Spleen (tissue), 11 donors: ENCODE results near the gene ANKRD11. TPM values are rescaled to one million over a fixed set of nuclear protein-coding genes. Genes with fewer than 3 reads are reported as not detected.

ENCODE experiments used
- DNase-seq: peaks from one replicate; pipeline ENCODE4 v3.0.0-alpha.2; 2020
- H3K27ac ChIP-seq, 8 donors: fragments of 200-600 bp; sonication (generic) in 7 of 8; 1 replicate in 4 of 8; 2 replicates in 4 of 8; pipeline versions ENCODE4 v1.5.0 to v1.8.0; 2016 to 2021; ENCODE audit warnings: inconsistent platforms in 4 of 8, mild to moderate bottlenecking in 4 of 8, moderate library complexity in 1 of 8
- H3K27me3 ChIP-seq, 7 donors: fragments of 200-600 bp; sonication (generic) in 6 of 7; replicated peaks in 1 of 7; 1 replicate in 4 of 7; 2 replicates in 3 of 7; pipeline versions ENCODE4 v1.5.0 to v1.8.0; 2016 to 2021; ENCODE audit warnings: inconsistent platforms in 3 of 7, mild to moderate bottlenecking in 1 of 7
- H3K36me3 ChIP-seq, 6 donors: fragments of 200-600 bp; sonication (generic) in 5 of 6; 1 replicate in 4 of 6; 2 replicates in 2 of 6; pipeline versions ENCODE4 v1.5.0 to v1.8.0; 2016 to 2021; ENCODE audit warnings: inconsistent platforms in 2 of 6
- H3K4me1 ChIP-seq, 6 donors: fragments of 200-600 bp; sonication (generic) in 5 of 6; 1 replicate in 3 of 6; 2 replicates in 3 of 6; pipeline versions ENCODE4 v1.5.0 to v1.8.0; 2016 to 2021; ENCODE audit warnings: inconsistent platforms in 3 of 6
- H3K4me3 ChIP-seq, 8 donors: fragments of 200-600 bp; sonication (generic) in 7 of 8; 1 replicate in 4 of 8; 2 replicates in 4 of 8; pipeline versions ENCODE4 v1.5.0 to v1.8.0; 2016 to 2021; ENCODE audit warnings: inconsistent platforms in 4 of 8, mild to moderate bottlenecking in 4 of 8, moderate library complexity in 2 of 8
- H3K9me3 ChIP-seq, 8 donors: fragments of 200-600 bp; sonication (generic) in 7 of 8; 1 replicate in 4 of 8; 2 replicates in 4 of 8; pipeline versions ENCODE4 v1.5.0 to v1.8.0; 2016 to 2021; ENCODE audit warnings: inconsistent platforms in 4 of 8
- POLR2A ChIP-seq, 3 donors: fragments of 450-650 bp; IDR thresholded peaks; one replicate each; pipeline ENCODE4 v1.5.1; 2017; ENCODE audit warnings: antibody characterized with exemption in 3 of 3, mild to moderate bottlenecking in 1 of 3
- POLR2AphosphoS5 ChIP-seq, 3 donors: sonication (generic); formaldehyde crosslinking; IDR thresholded peaks; one replicate each; pipeline ENCODE4 v1.5.1; 2017; ENCODE audit warnings: antibody characterized with exemption in 3 of 3
- WGBS, 5 donors: extraction: QIAGEN DNeasy Blood & Tissue Kit in 3 of 5; methylation state at CpG; one replicate each; pipeline versions ENCODE4 v1.1.5 to v1.1.7; 2013 to 2018; 5-methylcytosine and 5-hydroxymethylcytosine counted together
- intact Hi-C: fragments of 100-400 bp; cut with DNase I; formaldehyde crosslinking; loops from one replicate; pipeline ENCODE4 v1.15.0; 2023; ENCODE audit warnings: low total_unique reads
- polyA plus RNA-seq, 3 donors: library from polyadenylated mRNA; stranded (reverse); fragments of 200-250 nt; gene quantifications; one replicate each; pipeline ENCODE4 v1.2.1, GENCODE V29; 2013
- total RNA-seq, 7 donors: library from RNA; depleted of rRNA in 3 of 7; stranded (reverse); fragments of >200 nt in 3 of 7; fragmentation: NEBNext Ultra II Directional in 4 of 7; extraction: Animal tissue kit (Norgen Biotek cat#: 25700) in 4 of 7; gene quantifications; one replicate each; pipeline versions ENCODE4 v1.1.0 to v1.2.1, GENCODE V29; 2016 to 2021
- TF ChIP-seq, protein P1 (sequence below), 11 experiments: fragments of 200-600 bp in 7 of 11; fragments of 450-650 bp in 4 of 11; sonication (generic) in 4 of 11; IDR thresholded peaks in 8 of 11; conservative IDR thresholded peaks in 3 of 11; 1 replicate in 7 of 11; 2 replicates in 4 of 11; pipeline versions ENCODE4 v1.4.0 to v1.8.0; 2016 to 2021; ENCODE audit warnings: antibody characterized with exemption in 11 of 11, inconsistent platforms in 4 of 11, mild to moderate bottlenecking in 1 of 11
- donor health status: healthy with polysubstance abuse.
- donor health status: DM: no; HTN: no; CAD: no; lungs with moderate emphysema.
- donor health status: DM: no; HTN: no; CAD: no.
- donor health status: Bipolar disorder and iron deficiency.
- donor health status: healthy.
- donor health status: DM: no; HTN: no; CAD: no.
- donor health status: DM: yes; HTN: yes; CAD: no.

ANKRD11 gene
- total and polyA plus RNA-seq, 10 donors = 29.0 to 203 (median 128) TPM

DNA sequence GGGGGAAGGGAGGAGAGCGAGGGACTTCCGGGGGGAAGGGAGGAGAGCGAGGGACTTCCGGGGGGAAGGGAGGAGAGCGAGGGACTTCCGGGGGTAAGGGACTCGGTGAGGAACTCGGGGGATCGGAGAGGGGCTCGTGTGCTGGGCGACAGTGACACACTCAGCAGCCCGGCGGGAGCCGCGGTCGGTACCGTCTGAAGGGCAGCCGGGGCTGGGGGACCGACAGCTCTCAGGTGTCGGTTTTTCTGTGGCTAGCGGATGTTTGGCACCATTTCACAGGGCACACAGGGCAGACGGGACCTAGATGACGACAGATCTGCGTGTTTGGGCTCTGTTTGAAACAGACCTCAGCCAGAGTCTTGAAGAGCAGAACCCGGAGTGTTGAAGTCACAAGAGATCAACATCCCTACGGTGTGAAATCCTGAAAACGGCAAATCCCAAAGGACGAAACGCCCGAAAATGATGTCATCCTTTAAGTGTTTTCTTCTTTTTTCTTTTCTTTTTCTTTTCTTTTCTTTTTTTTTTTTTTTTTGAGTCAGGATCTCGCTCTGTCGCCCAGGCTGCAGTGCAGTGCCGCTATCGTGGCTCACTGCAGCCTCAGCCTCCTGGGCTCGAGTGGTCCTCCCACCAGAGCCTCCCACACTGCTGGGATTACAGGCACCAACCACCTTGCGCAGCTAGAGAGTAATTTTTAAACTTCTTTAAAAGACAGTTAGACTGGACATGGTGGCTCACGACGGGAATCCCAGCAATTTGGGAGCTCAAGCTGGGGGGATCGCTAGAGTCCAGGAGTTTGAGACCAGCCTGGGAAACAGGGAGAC is 249.0 kb downstream of the ANKRD11 start:
- 10 to 12% (median 11%) methylated on average over 35 to 39 of the region's 39 CpGs for WGBS, 5 donors
- H3K27me3 ChIP-seq = peaks cover 0 to under 1% (median 0%) of the 10 kb centered on the region in 7 donors
- peaks cover 4 to 20% (median 13%) of the 10 kb centered on the region in 6 donors for H3K4me1 ChIP-seq
- intact Hi-C loops = no loop called here
- H3K9me3 ChIP-seq = no peaks in the 10 kb centered on the region
- TF ChIP-seq, protein P1, sequence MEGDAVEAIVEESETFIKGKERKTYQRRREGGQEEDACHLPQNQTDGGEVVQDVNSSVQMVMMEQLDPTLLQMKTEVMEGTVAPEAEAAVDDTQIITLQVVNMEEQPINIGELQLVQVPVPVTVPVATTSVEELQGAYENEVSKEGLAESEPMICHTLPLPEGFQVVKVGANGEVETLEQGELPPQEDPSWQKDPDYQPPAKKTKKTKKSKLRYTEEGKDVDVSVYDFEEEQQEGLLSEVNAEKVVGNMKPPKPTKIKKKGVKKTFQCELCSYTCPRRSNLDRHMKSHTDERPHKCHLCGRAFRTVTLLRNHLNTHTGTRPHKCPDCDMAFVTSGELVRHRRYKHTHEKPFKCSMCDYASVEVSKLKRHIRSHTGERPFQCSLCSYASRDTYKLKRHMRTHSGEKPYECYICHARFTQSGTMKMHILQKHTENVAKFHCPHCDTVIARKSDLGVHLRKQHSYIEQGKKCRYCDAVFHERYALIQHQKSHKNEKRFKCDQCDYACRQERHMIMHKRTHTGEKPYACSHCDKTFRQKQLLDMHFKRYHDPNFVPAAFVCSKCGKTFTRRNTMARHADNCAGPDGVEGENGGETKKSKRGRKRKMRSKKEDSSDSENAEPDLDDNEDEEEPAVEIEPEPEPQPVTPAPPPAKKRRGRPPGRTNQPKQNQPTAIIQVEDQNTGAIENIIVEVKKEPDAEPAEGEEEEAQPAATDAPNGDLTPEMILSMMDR (IDR thresholded peaks at IDR 0.05 in 8 of 11, conservative IDR thresholded peaks at IDR 0.05 in 3 of 11) = no peak
- TF ChIP-seq POLR2A (IDR thresholded peaks at IDR 0.05) (peak; percentile 39 to 69 (median 48)), POLR2AphosphoS5 (IDR thresholded peaks at IDR 0.05) (peak; percentile 85 to 95 (median 89))
- peak overlapping the region; percentile 35 to 82 (median 56) for H3K4me3 ChIP-seq
- no peaks in the 10 kb centered on the region for H3K36me3 ChIP-seq
- DNase-seq = peak; percentile 94
- H3K27ac ChIP-seq = peak overlapping the region; percentile 89 to 99 (median 96)

DNA sequence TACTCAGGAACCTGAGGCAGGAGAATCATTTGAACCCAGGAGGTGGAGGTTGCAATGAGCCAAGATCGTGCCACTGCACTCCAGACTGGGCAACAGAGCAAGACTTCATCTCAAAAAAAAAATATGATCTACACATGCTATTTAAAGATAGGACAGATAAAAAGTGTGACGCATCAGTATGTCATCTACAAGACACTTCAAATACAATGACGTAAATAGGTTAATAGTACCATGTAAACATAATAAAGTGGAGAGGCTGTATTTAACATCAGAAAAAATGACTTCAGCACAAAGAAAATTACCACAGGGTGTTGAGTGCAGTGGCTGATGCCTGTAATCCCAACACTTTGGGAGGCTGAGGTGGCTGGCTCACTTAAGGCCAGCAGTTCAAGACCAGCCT is 252.6 kb downstream of the ANKRD11 start:
- Histone ChIP-seq H3K27me3 (no peaks in the 10 kb centered on the region), H3K4me1 (peaks cover 4 to 24% (median 13%) of the 10 kb centered on the region in 6 donors), H3K4me3 (no peak overlapping the region), H3K36me3 (peaks cover 0 to 24% (median under 1%) of the 10 kb centered on the region in 6 donors), H3K27ac (no peak overlapping the region), H3K9me3 (no peaks in the 10 kb centered on the region)
- no peak for DNase-seq
- intact Hi-C loops = no loop called here
- 90 to 98% (median 92%) methylated on average over 3 of the region's 3 CpGs for WGBS, 5 donors
- TF ChIP-seq, protein P1 (IDR thresholded peaks at IDR 0.05 in 8 of 11, conservative IDR thresholded peaks at IDR 0.05 in 3 of 11) = no peak
- TF ChIP-seq POLR2A (IDR thresholded peaks at IDR 0.05) (no peak), POLR2AphosphoS5 (IDR thresholded peaks at IDR 0.05) (no peak)

DNA sequence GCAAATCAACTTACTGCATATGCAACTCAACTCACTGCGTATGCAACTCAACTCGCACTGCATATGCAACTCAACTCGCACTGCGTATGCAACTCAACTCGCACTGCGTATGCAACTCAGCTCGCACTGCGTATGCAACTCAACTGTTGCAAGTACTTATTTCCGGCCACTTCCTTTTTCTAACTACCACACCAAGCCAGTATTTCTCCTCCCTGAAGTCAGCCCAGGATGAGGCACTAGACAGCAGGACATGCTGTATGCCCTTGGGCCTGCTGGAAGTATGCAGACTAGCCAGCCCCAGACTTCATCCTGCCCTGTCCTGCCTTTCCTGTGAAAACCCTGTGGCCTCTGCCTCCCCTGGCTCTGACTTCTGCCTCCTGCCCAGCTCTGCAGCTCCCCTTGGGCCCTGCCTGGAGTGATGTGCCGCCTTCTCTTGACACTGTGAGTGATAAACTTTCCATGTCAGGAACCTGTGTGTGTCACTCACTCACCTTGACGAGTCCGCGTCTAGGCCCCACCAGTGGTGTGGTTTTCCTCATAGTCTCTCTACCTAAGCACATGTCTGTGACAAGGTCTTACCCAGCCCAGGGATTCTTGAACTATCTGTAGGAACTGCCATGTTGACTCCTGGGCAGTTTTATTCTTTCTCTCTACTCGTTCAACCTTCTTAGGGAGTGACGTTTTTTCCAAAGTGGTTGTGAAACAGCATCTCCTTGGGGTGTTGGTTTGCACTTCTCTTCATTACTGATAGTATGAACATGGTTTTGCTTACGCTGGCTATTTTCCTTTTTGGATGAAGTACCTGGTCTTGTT is 256.5 kb downstream of the ANKRD11 start:
- Histone ChIP-seq H3K4me1 (peaks cover 0 to 6% (median 0%) of the 10 kb centered on the region in 6 donors), H3K36me3 (peaks cover 0 to 60% (median 29%) of the 10 kb centered on the region in 6 donors), H3K9me3 (peaks cover 0 to 15% (median 2%) of the 10 kb centered on the region in 8 donors), H3K4me3 (no peak overlapping the region), H3K27ac (peak overlapping the region in 4 of 8 donors; percentile 31 to 67 (median 48)), H3K27me3 (no peaks in the 10 kb centered on the region)
- DNase-seq = no peak
- TF ChIP-seq, protein P1 (IDR thresholded peaks at IDR 0.05 in 8 of 11, conservative IDR thresholded peaks at IDR 0.05 in 3 of 11) = no peak
- TF ChIP-seq POLR2A (IDR thresholded peaks at IDR 0.05) (no peak), POLR2AphosphoS5 (IDR thresholded peaks at IDR 0.05) (no peak)
- intact Hi-C loops = no loop called here
- 61 to 88% (median 75%) methylated on average over 16 of the region's 16 CpGs for WGBS, 5 donors
